Naive B cell (primary cell): ENCODE data around the gene EEFSEC. TPM values are rescaled to one million over a fixed set of nuclear protein-coding genes. Genes with fewer than 3 reads are reported as not detected.

Source experiments
- ATAC-seq, 2 donors: fragments of 150-1000 bp; cut with Tn5 transposase; 2 replicates each; pipeline ENCODE4 v1.10.0; 2021; ENCODE audit warnings: low read depth in 2 of 2, mild to moderate bottlenecking in 2 of 2, moderate library complexity in 2 of 2
- DNase-seq: peaks from one replicate; pipeline ENCODE4 v3.0.0; 2022
- H3K27ac Mint-ChIP-seq, 6 donors: one replicate each; pipeline ENCODE4 v1.8.0; 2020 to 2022; ENCODE audit warnings: mild to moderate bottlenecking in 6 of 6, mixed read lengths in 6 of 6, moderate library complexity in 5 of 6, inconsistent platforms in 2 of 6
- H3K27me3 Mint-ChIP-seq, 3 donors: one replicate each; pipeline ENCODE4 v1.8.0; 2021 to 2022; ENCODE audit warnings: mixed read lengths in 3 of 3, mild to moderate bottlenecking in 1 of 3
- H3K36me3 Mint-ChIP-seq, 2 donors: one replicate each; pipeline ENCODE4 v1.8.0; 2020 to 2022; ENCODE audit warnings: mixed read lengths in 2 of 2, inconsistent platforms in 1 of 2, mild to moderate bottlenecking in 1 of 2
- H3K4me1 Mint-ChIP-seq, 3 donors: one replicate each; pipeline ENCODE4 v1.8.0; 2020 to 2022; ENCODE audit warnings: mixed read lengths in 3 of 3, inconsistent platforms in 1 of 3, mild to moderate bottlenecking in 1 of 3, moderate library complexity in 1 of 3
- H3K4me3 Mint-ChIP-seq, 8 donors: one replicate each; pipeline ENCODE4 v1.8.0; 2020 to 2022; ENCODE audit warnings: mild to moderate bottlenecking in 8 of 8, mixed read lengths in 8 of 8, moderate library complexity in 8 of 8, inconsistent platforms in 2 of 8
- H3K9me3 Mint-ChIP-seq, 7 donors: one replicate each; pipeline ENCODE4 v1.8.0; 2020 to 2022; ENCODE audit warnings: mixed read lengths in 7 of 7, mild to moderate bottlenecking in 5 of 7, inconsistent platforms in 2 of 7, moderate library complexity in 1 of 7
- polyA plus RNA-seq, 6 donors: library from polyadenylated mRNA; unstranded; fragments of 300-500 nt; fragmentation: Illumina TruSeq; gene quantifications; one replicate each; pipeline ENCODE4 v1.2.3, GENCODE V29; 2021; ENCODE audit warnings: low read depth in 6 of 6

EEFSEC gene
- polyA plus RNA-seq, 6 donors from 2014 or later, result 8.5 to 24.0 (median 20.1) TPM

- H3K9me3 Mint-ChIP-seq, result no peaks in the 10 kb centered on the region
- H3K4me3 Mint-ChIP-seq, result no peak overlapping the region
- DNase-seq, result no peak
- H3K36me3 Mint-ChIP-seq, result peaks cover 25 to 33% of the 10 kb centered on the region in 2 donors
- ATAC-seq, result no peak
- H3K27me3 Mint-ChIP-seq, result no peaks in the 10 kb centered on the region
- H3K4me1 Mint-ChIP-seq, result peaks cover 0 to 11% (median 0%) of the 10 kb centered on the region in 3 donors
- peak overlapping the region in 1 of 6 donors; percentile 76 for H3K27ac Mint-ChIP-seq
These were observed 117.5 kb downstream of the EEFSEC start for GRCh38 chr3:128270559-128271492.

DNA sequence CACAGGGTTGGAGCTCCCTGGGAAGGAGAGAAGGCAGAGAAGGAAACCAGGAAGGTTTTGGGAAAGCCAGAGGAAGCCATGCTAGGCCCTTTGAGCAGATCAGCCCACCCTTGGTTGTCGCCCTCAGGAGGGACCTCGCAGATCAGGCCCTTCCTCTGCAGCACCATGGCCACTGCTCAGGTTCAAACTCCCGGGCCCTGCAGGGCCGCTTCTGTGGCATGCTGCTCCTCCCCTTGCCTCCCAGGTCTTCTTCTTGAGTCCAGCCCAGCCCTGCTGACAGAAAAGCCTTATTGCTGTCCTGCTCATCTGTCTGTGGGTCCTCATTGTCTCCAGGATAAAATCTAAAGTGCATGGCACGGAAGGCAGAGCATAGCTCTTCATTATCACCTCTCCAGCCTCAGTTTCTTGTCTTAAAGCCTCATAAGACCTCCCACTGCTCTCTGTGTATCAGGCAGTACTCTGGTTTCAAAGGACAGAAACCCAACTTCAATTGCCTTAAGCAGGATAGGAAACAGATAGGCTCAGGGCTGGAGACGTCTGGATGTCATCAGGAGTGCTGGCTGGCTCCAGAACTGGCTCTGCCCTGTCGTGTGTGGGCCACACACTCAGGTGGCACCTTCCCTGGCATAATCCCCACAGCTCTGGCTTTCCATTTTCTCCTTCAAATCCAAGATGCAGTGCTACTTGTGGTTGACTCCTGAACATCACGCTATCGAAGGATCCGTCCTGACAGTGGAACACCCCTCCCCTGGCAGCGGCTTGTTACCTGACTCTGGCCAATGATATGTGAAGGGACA, 118.5 kb downstream of the EEFSEC start:
- peak overlapping the region in 3 of 6 donors; percentile 27 to 76 (median 54) for H3K27ac Mint-ChIP-seq
- no peak for DNase-seq
- H3K9me3 Mint-ChIP-seq, result no peaks in the 10 kb centered on the region
- no peaks in the 10 kb centered on the region for H3K27me3 Mint-ChIP-seq
- H3K4me3 Mint-ChIP-seq, result no peak overlapping the region
- no peak for ATAC-seq
- peaks cover 0 to 10% (median 0%) of the 10 kb centered on the region in 3 donors for H3K4me1 Mint-ChIP-seq
- H3K36me3 Mint-ChIP-seq, result peaks cover 25 to 32% of the 10 kb centered on the region in 2 donors

GRCh38 chr3:128273109-128273840, 120.0 kb downstream of the EEFSEC start:
- H3K27ac Mint-ChIP-seq, result peak overlapping the region in 2 of 6 donors; percentile 54 to 89
- ATAC-seq, result no peak

GRCh38 chr3:128273841-128274573, 120.7 kb downstream of the EEFSEC start:
- Mint-ChIP-seq H3K27me3 (no peaks in the 10 kb centered on the region), H3K4me1 (peaks cover 0 to 6% (median 0%) of the 10 kb centered on the region in 3 donors), H3K9me3 (no peaks in the 10 kb centered on the region), H3K27ac (no peak overlapping the region), H3K4me3 (no peak overlapping the region), H3K36me3 (peaks cover 13 to 14% of the 10 kb centered on the region in 2 donors)
- DNase-seq (no peak), ATAC-seq (no peak)

More at GRCh38 chr3:128273109-128273840, 120.0 kb downstream of the EEFSEC start:
- Mint-ChIP-seq H3K36me3 (peaks cover 18 to 21% of the 10 kb centered on the region in 2 donors), H3K4me3 (no peak overlapping the region), H3K9me3 (no peaks in the 10 kb centered on the region), H3K4me1 (peaks cover 0 to 6% (median 0%) of the 10 kb centered on the region in 3 donors), H3K27me3 (no peaks in the 10 kb centered on the region)
- DNase-seq, result no peak

GRCh38 chr3:128274837-128275236, 121.6 kb downstream of the EEFSEC start:
- Mint-ChIP-seq H3K36me3 (peaks cover 13 to 14% of the 10 kb centered on the region in 2 donors), H3K9me3 (no peaks in the 10 kb centered on the region), H3K27me3 (no peaks in the 10 kb centered on the region), H3K4me3 (no peak overlapping the region), H3K4me1 (peaks cover 0 to 2% (median 0%) of the 10 kb centered on the region in 3 donors), H3K27ac (peak overlapping the region in 1 of 6 donors; percentile 13)
- no peak for DNase-seq
- ATAC-seq, result no peak

DNA sequence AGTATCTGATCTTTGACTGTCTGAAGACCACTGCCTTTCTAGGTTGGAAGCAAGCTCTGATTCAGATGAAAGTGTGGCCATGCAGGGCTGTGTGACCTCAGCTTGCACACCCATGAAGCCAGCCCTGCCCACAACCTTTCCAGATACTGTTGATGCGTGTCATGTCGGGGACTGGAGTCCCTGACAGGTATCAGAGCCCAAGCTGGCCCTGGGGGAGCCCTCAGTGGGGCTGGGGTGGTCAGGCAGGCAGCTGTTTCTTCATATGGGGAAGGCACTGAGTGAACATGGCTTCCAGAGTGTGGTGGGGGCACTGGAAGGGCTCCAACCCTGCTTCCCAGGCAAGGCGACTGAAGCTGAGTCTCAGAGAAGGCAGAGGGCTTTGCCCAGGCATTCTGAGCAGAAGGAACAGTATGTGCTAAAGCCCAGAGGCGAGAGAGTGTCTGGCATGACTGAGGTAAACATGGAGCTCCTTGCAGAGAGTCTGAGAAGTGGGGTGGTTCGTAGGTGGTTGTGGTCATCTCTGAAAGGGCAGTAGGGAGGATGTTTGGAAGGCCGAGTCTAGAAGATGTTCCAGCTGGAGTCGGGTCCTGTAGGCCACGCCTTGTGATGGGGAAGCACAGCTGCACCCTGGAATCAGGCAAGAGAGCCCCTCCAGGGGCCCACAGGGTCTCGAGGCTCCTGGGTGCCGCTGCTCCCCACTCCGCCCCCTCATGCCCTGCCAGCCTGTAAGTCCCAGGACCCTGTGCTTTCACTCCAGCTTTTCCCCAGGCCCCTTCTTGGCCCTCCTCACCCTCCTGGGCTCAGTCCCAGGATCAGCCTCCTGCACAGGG, 122.2 kb downstream of the EEFSEC start:
- DNase-seq, result no peak
- ATAC-seq, result no peak
- Mint-ChIP-seq H3K36me3 (peaks cover 13 to 14% of the 10 kb centered on the region in 2 donors), H3K9me3 (no peaks in the 10 kb centered on the region), H3K27me3 (no peaks in the 10 kb centered on the region), H3K4me1 (no peaks in the 10 kb centered on the region), H3K27ac (peak overlapping the region in 2 of 6 donors; percentile 13 to 76), H3K4me3 (no peak overlapping the region)

GRCh38 chr3:128276146-128276435, 122.8 kb downstream of the EEFSEC start:
- Mint-ChIP-seq H3K9me3 (no peaks in the 10 kb centered on the region), H3K4me3 (no peak overlapping the region), H3K4me1 (peaks cover 0 to 5% (median 0%) of the 10 kb centered on the region in 3 donors), H3K27ac (no peak overlapping the region), H3K36me3 (peaks cover 13 to 20% of the 10 kb centered on the region in 2 donors), H3K27me3 (no peaks in the 10 kb centered on the region)
- ATAC-seq (no peak), DNase-seq (no peak)

- Mint-ChIP-seq H3K36me3 (peaks cover 11 to 20% of the 10 kb centered on the region in 2 donors), H3K4me3 (no peak overlapping the region), H3K4me1 (peaks cover 0 to 7% (median 0%) of the 10 kb centered on the region in 3 donors), H3K27me3 (no peaks in the 10 kb centered on the region), H3K27ac (peak overlapping the region in 1 of 6 donors; percentile 83), H3K9me3 (no peaks in the 10 kb centered on the region)
- DNase-seq (no peak), ATAC-seq (no peak)
These were observed 123.4 kb downstream of the EEFSEC start for GRCh38 chr3:128276577-128277183.

- Mint-ChIP-seq H3K36me3 (peaks cover 4 to 11% of the 10 kb centered on the region in 2 donors), H3K4me3 (peak overlapping the region in 1 of 8 donors; percentile 41), H3K9me3 (no peaks in the 10 kb centered on the region), H3K4me1 (peaks cover 0 to 7% (median 0%) of the 10 kb centered on the region in 3 donors), H3K27me3 (no peaks in the 10 kb centered on the region), H3K27ac (peak overlapping the region in 1 of 6 donors; percentile 49)
- ATAC-seq (no peak), DNase-seq (no peak)
These were observed 124.2 kb downstream of the EEFSEC start for GRCh38 chr3:128277378-128278069.

- no peak for ATAC-seq
- H3K27me3 Mint-ChIP-seq, result no peaks in the 10 kb centered on the region
- no peaks in the 10 kb centered on the region for H3K9me3 Mint-ChIP-seq
- H3K36me3 Mint-ChIP-seq, result peaks cover 0 to 8% of the 10 kb centered on the region in 2 donors
- peaks cover 0 to 7% (median 0%) of the 10 kb centered on the region in 3 donors for H3K4me1 Mint-ChIP-seq
- H3K27ac Mint-ChIP-seq, result peak overlapping the region in 1 of 6 donors; percentile 49
- DNase-seq, result no peak
- no peak overlapping the region for H3K4me3 Mint-ChIP-seq
These were observed 124.8 kb downstream of the EEFSEC start for GRCh38 chr3:128278130-128278529.
